Osteocyte (in vitro differentiated cells): ENCODE data around the gene ALG12. TPM values are rescaled to one million over a fixed set of nuclear protein-coding genes. Genes with fewer than 3 reads are reported as not detected.
A peak's percentile ranks its signal among the peaks of the same experiment; 100 is the strongest.

Experiments
- DNase-seq: peaks from one replicate; pipeline ENCODE4 v3.0.0; 2021; ENCODE audit warnings: mixed read lengths; ENCODE audit not compliant: unreplicated experiment; ENCODE audit errors: extremely low spot score
- H3K27ac Mint-ChIP-seq: one replicate; pipeline ENCODE4 v1.8.0; 2021; ENCODE audit warnings: mild to moderate bottlenecking, mixed read lengths; ENCODE audit not compliant: unreplicated experiment
- H3K27me3 Mint-ChIP-seq: one replicate; pipeline ENCODE4 v1.8.0; 2021; ENCODE audit warnings: mixed read lengths; ENCODE audit not compliant: unreplicated experiment
- H3K36me3 Mint-ChIP-seq: one replicate; pipeline ENCODE4 v1.8.0; 2021; ENCODE audit warnings: mixed read lengths; ENCODE audit not compliant: unreplicated experiment
- H3K4me1 Mint-ChIP-seq: one replicate; pipeline ENCODE4 v1.8.0; 2021; ENCODE audit warnings: mixed read lengths; ENCODE audit not compliant: unreplicated experiment
- H3K4me3 Mint-ChIP-seq: one replicate; pipeline ENCODE4 v1.8.0; 2021; ENCODE audit warnings: mild to moderate bottlenecking, moderate library complexity, mixed read lengths; ENCODE audit not compliant: unreplicated experiment
- H3K9me3 Mint-ChIP-seq: one replicate; pipeline ENCODE4 v1.8.0; 2021; ENCODE audit warnings: mixed read lengths; ENCODE audit not compliant: unreplicated experiment
- total RNA-seq: library from RNA; stranded (reverse); gene quantifications from 2 replicates; pipeline ENCODE4 v1.2.1, GENCODE V29; 2021
- TF ChIP-seq, protein P1 (sequence below): fragments of 200-600 bp; sonication (generic); IDR thresholded peaks from 2 replicates; pipeline ENCODE4 v1.5.0; 2021; ENCODE audit warnings: antibody characterized with exemption, mild to moderate bottlenecking, moderate library complexity

The ALG12 gene
- total RNA-seq, 1 donor from 2014 or later = 27.1 TPM

DNA sequence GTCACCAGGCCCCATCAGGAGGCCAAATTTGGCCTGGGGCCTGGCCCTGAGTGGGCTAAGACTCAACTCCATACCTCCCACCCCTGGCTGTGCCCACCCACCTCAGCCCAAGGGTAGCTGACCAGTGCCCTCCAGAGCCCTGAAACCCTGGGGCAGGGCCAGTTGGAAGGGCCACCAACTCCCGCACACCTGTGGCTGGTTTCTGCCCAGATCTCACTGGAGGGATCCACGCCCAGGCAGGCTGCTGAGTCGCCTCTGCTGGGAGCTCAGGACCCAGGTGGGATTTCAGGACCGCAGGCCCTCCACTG is 33.4 kb upstream of the ALG12 start:
- Mint-ChIP-seq H3K36me3 (no peaks in the 10 kb centered on the region), H3K27me3 (no peaks in the 10 kb centered on the region), H3K4me3 (no peak overlapping the region), H3K9me3 (no peaks in the 10 kb centered on the region), H3K4me1 (peaks cover 20% of the 10 kb centered on the region), H3K27ac (peak overlapping the region; percentile 80)
- no peak for DNase-seq
- TF ChIP-seq, protein P1, sequence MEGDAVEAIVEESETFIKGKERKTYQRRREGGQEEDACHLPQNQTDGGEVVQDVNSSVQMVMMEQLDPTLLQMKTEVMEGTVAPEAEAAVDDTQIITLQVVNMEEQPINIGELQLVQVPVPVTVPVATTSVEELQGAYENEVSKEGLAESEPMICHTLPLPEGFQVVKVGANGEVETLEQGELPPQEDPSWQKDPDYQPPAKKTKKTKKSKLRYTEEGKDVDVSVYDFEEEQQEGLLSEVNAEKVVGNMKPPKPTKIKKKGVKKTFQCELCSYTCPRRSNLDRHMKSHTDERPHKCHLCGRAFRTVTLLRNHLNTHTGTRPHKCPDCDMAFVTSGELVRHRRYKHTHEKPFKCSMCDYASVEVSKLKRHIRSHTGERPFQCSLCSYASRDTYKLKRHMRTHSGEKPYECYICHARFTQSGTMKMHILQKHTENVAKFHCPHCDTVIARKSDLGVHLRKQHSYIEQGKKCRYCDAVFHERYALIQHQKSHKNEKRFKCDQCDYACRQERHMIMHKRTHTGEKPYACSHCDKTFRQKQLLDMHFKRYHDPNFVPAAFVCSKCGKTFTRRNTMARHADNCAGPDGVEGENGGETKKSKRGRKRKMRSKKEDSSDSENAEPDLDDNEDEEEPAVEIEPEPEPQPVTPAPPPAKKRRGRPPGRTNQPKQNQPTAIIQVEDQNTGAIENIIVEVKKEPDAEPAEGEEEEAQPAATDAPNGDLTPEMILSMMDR = no peak

DNA sequence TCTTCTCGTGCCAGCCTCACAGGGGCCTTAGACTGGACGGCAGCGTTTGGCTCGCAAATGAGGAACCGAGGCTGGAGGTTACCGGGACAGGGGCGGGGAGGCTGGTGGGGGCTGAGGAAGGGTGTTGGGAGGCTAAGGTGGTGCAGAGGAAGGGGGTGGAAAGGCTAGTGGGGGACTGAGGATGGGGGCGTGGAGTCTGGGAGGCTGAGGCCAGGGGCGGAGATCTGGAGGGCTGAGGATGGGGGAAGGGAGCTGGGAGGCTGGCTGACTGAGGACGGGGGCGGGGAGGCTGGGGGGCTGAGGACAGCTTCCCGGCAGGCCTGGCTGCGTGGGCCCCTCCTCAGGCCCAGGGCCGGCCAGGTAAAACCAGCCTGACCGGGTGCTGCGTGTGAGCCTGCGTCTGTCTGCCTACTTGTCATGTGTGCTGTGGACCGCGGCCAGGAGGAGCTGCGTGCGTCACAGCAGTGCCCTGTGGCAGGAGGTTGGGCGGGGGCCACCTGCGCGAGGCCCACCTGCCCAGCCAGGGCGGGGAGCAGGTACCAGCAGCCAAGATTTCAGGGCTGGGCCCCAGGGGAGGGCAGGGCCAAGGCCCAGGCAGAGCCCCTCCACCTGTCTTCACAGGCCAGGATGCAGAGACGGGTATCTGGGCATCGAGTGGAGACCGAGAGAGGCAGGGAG is 32.9 kb upstream of the ALG12 start:
- Mint-ChIP-seq H3K27me3 (no peaks in the 10 kb centered on the region), H3K4me3 (no peak overlapping the region), H3K36me3 (no peaks in the 10 kb centered on the region), H3K27ac (no peak overlapping the region), H3K9me3 (no peaks in the 10 kb centered on the region), H3K4me1 (peaks cover 20% of the 10 kb centered on the region)
- TF ChIP-seq, protein P1 = no peak
- no peak for DNase-seq

DNA sequence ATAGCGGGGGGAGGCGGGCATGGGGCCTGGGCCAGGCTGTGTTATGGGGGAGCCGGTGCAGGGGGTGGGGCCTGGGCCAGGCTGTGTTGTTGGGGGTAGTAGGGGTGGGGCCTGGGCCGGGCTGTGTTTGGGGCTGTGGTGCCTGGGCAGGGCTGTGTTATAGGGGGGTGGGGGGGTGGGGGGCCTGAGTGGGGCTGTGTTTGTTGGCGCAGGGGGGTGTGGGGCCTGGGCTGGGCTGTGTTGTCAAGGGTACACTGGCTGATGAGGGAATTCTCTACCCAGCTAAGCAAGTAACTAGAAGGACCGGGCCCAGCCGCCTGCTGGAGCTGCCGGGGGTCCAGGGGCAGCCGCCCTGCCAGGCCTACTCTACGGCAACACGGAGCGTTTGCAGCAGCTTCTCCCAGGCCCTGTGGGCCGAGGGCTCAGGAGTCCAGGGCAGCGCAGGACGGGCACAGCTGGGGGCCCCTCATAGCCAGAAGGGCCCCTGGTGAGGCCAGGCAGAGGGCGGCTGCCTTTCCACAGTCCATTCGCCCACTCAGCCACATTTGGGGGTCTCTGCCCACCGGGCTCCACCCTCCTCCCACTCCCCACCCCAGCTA is 32.3 kb upstream of the ALG12 start:
- H3K27me3 Mint-ChIP-seq = no peaks in the 10 kb centered on the region
- no peaks in the 10 kb centered on the region for H3K36me3 Mint-ChIP-seq
- no peak for DNase-seq
- no peak overlapping the region for H3K4me3 Mint-ChIP-seq
- TF ChIP-seq, protein P1 = no peak
- H3K4me1 Mint-ChIP-seq = peaks cover 23% of the 10 kb centered on the region
- H3K27ac Mint-ChIP-seq = no peak overlapping the region
- H3K9me3 Mint-ChIP-seq = no peaks in the 10 kb centered on the region

DNA sequence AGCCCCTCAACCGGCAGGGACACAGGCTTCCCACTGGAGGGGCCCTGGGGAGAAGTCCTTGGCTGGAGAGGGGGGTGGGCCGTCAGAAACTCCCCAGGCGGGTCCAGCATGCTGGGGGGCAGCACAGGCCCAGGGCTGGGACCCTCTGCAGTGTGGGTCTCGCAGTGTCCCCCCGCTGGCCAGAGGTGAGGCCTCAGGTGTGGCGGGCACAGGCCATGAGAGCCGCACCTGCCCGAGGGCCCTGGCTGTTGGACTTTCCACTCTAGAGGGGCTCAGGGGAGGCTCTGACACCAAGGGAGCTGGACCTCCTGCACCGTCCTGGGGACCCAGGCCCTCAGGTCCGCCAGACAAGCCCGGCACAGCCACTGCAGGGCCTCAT is 31.7 kb upstream of the ALG12 start:
- TF ChIP-seq, protein P1 = no peak
- Mint-ChIP-seq H3K27ac (no peak overlapping the region), H3K27me3 (no peaks in the 10 kb centered on the region), H3K4me3 (no peak overlapping the region), H3K36me3 (no peaks in the 10 kb centered on the region), H3K9me3 (no peaks in the 10 kb centered on the region), H3K4me1 (peaks cover 21% of the 10 kb centered on the region)
- DNase-seq = no peak

DNA sequence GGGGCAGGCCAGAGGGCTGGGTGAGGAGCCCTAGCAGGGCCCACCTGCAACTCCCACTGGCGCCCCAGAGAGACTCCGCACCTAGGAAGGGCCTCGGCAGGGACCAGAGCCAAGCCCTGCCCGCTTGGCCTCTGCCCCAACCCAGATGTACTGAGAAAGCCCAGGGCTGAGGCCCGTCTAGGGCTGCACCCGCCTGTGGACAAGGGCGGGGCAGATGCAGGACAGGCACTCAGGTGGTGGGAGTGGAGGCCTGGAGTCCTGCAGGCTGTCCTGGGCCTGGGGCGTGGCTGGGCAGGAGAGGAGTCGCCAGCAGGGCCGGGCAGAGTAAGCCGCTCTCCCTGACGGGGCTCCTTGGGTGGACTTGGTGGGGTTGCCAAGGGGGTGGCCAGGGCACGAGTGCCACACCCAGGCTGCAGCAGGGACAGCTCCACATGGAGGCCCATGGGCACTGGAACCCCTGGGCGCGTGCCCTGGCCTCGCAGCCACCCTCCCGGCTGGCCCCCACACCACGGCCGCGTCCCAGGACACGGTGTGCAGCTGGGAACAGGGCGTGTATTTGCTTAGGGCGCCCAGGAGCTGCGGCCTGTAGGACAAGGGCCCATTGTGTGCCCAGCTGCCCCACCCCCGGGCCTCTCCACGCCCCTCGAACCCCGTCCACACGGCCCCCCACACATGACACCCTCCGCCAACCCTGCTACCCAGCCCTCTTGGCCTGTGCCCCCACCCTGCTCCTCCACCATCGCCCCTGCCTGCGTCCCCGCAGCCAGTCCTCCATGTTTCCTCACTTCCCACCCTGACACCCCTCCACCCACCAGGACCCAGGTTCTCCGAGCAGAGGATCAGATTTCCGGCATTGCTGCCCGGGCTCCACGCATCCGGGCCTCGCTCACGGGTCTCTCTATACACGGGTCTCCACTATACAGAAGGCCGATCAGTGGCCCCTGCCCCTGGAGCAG is 31.0 kb upstream of the ALG12 start:
- H3K9me3 Mint-ChIP-seq = no peaks in the 10 kb centered on the region
- TF ChIP-seq, protein P1 = no peak
- H3K27ac Mint-ChIP-seq = no peak overlapping the region

More for the DNA sequence above, 31.0 kb upstream of the ALG12 start:
- peaks cover 21% of the 10 kb centered on the region for H3K4me1 Mint-ChIP-seq
- H3K4me3 Mint-ChIP-seq = no peak overlapping the region
- no peaks in the 10 kb centered on the region for H3K27me3 Mint-ChIP-seq
- DNase-seq = no peak
- H3K36me3 Mint-ChIP-seq = no peaks in the 10 kb centered on the region
